ENCODE measurements around the gene OR4C11.

The OR4C11 gene, protein sequence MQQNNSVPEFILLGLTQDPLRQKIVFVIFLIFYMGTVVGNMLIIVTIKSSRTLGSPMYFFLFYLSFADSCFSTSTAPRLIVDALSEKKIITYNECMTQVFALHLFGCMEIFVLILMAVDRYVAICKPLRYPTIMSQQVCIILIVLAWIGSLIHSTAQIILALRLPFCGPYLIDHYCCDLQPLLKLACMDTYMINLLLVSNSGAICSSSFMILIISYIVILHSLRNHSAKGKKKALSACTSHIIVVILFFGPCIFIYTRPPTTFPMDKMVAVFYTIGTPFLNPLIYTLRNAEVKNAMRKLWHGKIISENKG

DNA sequence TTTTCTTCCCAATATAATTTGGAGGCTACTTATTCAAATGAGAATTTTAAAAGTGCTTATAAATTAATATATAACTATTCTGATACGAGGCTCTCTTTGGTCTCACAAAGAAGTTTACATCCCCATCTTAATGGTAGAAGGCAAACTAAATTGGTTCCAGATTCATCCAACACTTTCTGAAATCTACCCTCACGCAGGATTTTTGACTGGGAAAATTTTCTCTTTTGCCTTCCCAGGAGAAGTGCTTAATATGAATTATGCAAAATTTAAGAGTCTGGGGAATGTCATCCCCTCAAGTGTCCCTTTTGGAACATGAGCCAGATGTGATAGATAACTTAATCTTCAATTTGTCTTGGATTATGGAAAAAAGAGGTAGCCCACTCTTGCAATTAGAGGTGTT, at the start of gene OR4C11:
TSS of gene OR4C11 (minus strand) at position 101 of the 400 bp plus-strand sequence. CDS start 3,272 bp downstream, outside the sequence.
- no peak for DNase-seq

DNA sequence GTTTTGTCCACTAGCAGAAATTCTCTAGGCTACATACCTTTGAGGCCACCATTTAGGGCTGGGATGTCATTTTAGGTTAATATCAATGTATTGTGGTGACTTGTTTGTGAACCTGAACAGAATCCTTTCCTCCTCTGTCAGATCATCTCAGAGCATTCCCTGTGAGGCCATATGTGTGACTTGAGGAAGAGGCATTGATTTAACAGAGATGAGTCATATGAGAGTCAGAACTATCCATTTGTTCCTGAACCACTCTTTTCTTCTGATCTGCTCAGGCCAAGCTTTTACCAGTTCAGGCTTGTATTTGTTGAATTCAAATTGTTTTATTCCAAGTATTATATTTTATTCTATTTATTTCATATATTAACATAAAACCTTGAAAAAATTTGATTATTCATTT, 47.7 kb upstream of the OR4C11 start:
- DNase-seq, result no peak

DNA sequence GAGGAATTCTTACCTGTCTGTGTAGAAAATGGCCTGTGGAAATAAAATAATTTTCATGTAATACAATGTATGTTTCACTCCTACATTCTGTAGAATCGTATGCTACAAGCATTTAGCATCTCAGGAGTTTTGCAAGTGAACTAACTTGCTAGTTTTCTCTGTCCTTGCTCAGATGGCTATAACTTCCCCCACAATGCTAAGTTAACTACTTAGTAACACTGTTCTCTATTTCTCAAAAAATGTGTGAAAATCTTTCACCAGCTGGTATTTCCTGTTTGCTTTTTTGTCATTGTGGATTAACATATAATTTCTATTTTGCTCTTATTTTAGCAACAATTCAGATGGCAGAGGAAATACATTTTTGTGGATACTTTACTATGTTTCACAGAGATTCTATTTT, 45.1 kb upstream of the OR4C11 start:
- no peak for DNase-seq

DNA sequence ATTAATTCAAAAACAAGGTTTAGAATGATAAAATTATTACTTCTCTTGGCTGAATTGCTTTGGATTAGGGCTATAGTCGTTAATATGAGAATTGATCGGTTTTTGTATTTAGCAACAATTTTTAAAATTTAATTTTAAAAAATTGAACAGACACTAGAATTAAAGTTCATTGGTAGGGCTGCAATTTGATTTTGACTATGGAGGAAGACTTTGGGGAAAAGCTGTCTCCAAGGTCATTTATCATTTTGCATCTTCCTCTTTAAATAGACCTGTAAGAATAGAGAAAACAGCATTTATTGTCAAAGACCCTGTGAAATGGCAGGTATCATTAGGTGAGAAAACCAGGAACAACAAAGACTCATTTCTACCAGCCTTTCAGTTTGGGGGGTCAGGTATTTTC, 40.6 kb upstream of the OR4C11 start, which contains the start of gene OR4S2:
TSS of gene OR4S2 (plus strand) at position 301 of the 400 bp plus-strand sequence. CDS start 2,577 bp downstream, outside the sequence.
- DNase-seq, result no peak

DNA sequence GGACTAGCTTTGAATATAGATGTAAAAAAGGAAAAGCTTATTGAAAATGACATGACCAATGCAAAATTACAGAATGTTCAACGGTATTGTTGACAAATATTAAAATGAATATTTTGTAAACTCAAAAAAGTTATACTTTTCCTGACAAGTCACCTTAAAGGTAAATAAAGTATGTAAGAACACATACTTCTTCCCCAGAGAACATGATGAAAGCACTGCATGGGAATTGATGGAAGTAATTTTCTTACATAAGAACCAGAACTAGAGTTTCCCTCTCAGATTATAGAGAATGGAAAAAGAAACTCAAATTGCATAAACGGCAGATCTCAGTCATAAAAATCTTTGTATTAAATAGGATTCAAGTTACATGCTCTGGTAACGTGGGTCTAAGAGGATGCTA, 27.4 kb upstream of the OR4C11 start, which contains the start of gene OR4P4:
TSS of gene OR4P4 (plus strand) at position 301 of the 400 bp plus-strand sequence.
- DNase-seq, result no peak

DNA sequence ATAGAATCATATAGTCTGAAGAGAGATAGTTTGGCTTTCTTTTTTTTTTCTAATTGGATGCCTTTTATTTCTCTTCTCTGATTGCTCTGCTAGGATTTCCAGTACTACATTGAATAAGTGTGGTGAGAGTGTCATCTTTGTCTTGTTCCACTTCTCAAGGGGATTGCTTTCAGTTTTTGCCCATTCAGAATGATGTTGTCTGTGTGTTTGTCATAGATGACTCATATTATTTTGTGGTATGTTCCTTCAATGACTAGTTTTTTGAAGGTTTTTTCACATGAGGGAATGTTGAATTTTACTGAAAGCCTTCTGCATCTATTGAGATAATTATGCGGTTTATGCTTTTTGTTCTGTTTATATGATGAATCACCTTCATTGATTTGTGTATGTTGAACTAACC, 17.1 kb upstream of the OR4C11 start:
- DNase-seq, result no peak

DNA sequence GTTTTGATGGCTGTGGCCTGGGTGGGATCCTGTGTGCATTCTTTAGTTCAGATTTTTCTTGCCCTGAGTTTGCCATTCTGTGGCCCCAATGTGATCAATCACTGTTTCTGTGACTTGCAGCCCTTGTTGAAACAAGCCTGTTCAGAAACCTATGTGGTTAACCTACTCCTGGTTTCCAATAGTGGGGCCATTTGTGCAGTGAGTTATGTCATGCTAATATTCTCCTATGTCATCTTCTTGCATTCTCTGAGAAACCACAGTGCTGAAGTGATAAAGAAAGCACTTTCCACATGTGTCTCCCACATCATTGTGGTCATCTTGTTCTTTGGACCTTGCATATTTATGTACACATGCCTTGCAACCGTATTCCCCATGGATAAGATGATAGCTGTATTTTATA, 34.9 kb downstream of the OR4C11 start:
- no peak for DNase-seq

DNA sequence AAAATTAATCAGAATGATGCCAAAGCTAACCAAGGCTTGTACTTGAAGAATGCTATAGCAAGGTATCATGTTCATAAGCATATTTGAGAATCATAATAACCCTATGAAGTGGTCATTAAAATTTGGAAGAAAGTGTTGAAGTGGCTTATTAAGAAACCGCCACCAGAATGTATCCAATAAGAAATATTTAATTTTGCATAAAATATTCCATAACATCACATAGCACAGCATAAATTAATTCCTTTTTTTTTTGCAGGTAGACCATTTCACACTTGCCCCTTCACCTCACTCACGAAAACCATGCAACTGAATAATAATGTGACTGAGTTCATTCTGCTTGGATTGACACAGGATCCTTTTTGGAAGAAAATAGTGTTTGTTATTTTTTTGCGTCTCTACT, 35.6 kb downstream of the OR4C11 start, which contains the start of gene OR4C16:
TSS of gene OR4C16 (plus strand) at position 301 of the 400 bp plus-strand sequence. CDS start at position 301, 0 bp downstream.
- DNase-seq, result no peak

DNA sequence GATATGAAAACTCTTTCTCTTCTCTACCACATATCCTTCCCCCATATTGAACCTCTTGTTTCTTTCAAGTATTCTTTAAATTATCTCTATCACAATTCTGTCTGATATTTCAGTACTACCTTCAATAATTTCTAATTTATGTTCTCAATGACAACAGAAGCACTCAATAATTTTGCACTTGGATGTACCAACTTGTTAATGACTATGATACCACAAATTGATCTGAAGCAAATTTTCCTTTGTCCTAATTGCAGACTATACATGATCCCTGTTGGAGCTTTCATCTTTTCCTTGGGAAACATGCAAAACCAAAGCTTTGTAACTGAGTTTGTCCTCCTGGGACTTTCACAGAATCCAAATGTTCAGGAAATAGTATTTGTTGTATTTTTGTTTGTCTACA, 53.3 kb downstream of the OR4C11 start, which contains the start of gene OR4C15:
TSS of gene OR4C15 (plus strand) at position 301 of the 400 bp plus-strand sequence. CDS start at position 301, 0 bp downstream.
- DNase-seq, result no peak

All from NCI-H510A treated with DMSO at 0.1 percent for 48 hours (cell line).